ENCODE measurements around the gene CLDN12.
"Not testable (repeated sequence)": the region's sequence is repeated elsewhere in the genome, so short reads cannot be mapped to it uniquely, and the experiment has no call there.

CLDN12 gene

GRCh38 chr7:90445633-90446032 is 42.4 kb downstream of the CLDN12 start:
- no peak for DNase-seq

- DNase-seq, result no peak
Observed at GRCh38 chr7:90446137-90446899, 43.1 kb downstream of the CLDN12 start.

DNA sequence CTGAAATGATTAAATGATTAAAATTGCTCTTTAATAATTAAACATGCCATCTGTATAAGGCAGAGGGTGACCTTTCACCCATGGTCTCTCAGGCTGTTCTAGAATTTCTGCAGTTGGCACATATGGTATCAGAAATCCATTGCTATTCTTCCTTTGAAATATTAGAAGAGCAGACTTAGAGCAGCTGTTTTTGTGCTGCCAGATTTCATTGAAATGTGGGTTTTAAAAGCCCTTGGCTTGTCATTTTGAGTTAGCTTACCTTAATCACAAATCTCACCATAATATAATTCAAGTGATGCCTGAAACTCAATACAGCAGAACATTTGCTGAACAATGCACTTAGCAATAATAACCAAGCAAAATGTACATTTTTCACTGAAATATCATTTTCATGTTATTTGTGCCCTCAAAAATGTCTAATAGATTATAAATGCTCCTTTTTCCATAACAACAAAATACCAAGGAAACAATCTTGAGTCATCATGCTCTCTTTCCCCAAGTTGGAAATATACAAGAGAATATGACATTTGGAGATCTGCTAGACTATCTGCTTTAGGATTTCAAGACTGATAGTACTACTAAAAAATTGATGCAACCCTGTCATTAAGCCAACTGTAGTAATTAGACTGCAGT is 50.1 kb downstream of the CLDN12 start:
- DNase-seq, result no peak

GRCh38 chr7:90453931-90454330 is 50.7 kb downstream of the CLDN12 start:
- DNase-seq, result no peak

DNA sequence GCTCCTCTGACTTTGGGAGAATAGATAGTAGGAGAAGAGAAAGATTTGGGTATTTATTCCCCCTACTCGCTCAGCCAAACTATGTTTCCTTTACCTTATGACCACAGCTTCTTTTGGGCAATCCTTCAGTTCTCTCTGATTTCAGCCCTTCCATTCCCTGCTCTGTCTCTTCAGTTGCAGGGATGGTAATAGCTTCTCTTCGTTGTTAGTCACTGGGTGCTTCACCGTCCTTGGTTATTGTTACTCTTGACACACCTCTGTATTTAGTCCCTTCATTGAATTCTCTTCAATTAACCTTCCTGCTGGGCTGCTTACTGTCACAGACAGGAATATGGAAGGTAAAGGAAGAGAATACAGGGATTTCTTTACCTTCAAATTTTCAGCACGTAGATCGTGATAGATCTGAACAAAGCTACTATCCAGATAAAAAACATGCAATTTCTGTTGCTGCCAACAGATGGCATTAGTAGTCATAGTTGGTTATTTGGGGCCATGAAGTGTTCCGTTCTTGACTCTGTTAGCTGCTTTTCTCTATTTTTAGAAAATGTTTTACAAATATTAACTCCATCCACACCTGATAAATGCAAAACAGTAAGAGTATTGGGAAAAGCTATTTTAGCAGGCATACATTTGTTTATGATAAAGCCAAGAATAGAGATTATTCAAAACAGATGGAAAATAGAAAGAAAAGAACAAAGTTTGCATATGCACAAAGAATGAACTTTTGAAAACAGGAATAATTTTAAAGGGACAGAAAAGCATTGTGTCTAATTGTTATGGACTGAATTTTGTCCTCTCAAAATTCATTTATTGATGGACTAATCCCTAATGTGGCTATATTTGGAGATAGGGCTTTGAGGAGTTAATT is 52.1 kb downstream of the CLDN12 start:
- DNase-seq, result no peak

DNA sequence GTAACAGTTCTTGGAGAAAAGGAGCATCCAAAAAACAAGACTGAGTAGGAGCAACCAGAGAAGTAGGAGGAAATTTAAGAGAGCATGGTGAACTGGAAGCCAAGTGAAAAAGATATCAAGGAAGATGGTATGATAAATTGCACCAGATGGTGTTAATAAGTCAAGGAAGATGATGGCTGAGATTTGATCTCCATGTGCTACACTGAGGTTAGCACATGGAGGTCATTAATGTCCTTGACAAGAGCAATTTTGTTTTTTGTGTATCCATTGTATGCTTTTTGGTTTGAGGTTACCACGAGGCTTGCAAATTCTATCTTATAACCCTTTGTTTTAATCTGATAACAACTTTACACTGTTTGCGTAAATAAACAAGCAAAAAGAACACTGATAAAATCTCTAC is 54.8 kb downstream of the CLDN12 start:
- DNase-seq, result no peak

DNA sequence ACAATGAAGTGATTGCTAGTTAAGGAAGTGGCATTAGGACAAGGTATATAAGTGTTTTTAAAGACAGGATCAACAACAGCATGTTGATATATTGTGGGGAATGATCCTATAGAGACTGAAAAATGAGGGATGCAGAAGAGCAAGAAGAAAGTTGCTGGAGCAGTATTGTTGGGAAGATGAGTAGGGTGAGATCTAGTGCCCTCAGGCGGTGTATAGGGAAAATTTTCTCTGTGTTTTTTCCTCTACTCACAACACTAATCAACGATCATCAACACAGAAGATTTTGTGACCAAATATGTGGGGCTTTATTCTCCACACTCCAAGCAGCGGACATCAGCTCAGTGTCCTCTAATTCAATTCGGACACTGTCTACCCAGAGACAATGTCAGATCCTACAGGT is 56.6 kb downstream of the CLDN12 start:
- DNase-seq, result no peak

- DNase-seq, result no peak
Observed at GRCh38 chr7:90461219-90461618, 58.0 kb downstream of the CLDN12 start.

GRCh38 chr7:90463151-90463628 is 59.9 kb downstream of the CLDN12 start:
- not testable (repeated sequence) for DNase-seq
